Suprapubic skin (tissue), 4 donors: ENCODE measurements around the gene SSNA1. TPM values are rescaled to one million over a fixed set of nuclear protein-coding genes. Genes with fewer than 3 reads are reported as not detected.

Experiments used
- DNase-seq, 2 donors: peaks; one replicate each; pipeline ENCODE4 v3.0.0-alpha.2; 2019; ENCODE audit warnings: low spot score in 2 of 2
- H3K27ac ChIP-seq: fragments of 200-600 bp; sonication (generic); one replicate; pipeline ENCODE4 v1.5.1; 2019
- H3K27me3 ChIP-seq: fragments of 200-600 bp; sonication (generic); one replicate; pipeline ENCODE4 v1.5.1; 2019
- H3K36me3 ChIP-seq: fragments of 200-600 bp; sonication (generic); one replicate; pipeline ENCODE4 v1.5.1; 2019
- H3K4me1 ChIP-seq: fragments of 200-600 bp; sonication (generic); one replicate; pipeline ENCODE4 v1.5.1; 2019
- H3K4me3 ChIP-seq: fragments of 200-600 bp; sonication (generic); one replicate; pipeline ENCODE4 v1.5.1; 2019; ENCODE audit warnings: mild to moderate bottlenecking
- H3K9me3 ChIP-seq: fragments of 200-600 bp; sonication (generic); one replicate; pipeline ENCODE4 v1.5.1; 2019
- EP300 ChIP-seq: sonication (generic); formaldehyde crosslinking; IDR thresholded peaks from one replicate; pipeline ENCODE4 v1.6.1; 2017; ENCODE audit warnings: antibody characterized with exemption
- POLR2A ChIP-seq, 2 donors: fragments of 450-650 bp; IDR thresholded peaks; one replicate each; pipeline ENCODE4 v1.6.1; 2017; ENCODE audit warnings: antibody characterized with exemption in 2 of 2, mild to moderate bottlenecking in 2 of 2, moderate library complexity in 2 of 2
- POLR2AphosphoS5 ChIP-seq, 3 donors: sonication (generic); formaldehyde crosslinking; IDR thresholded peaks; one replicate each; pipeline ENCODE4 v1.6.1; 2017; ENCODE audit warnings: antibody characterized with exemption in 3 of 3
- WGBS: methylation state at CpG from one replicate; pipeline ENCODE4 v1.1.5; 2018; 5-methylcytosine and 5-hydroxymethylcytosine counted together
- total RNA-seq, 4 donors: library from RNA; depleted of rRNA; stranded (reverse); fragments of >200 nt; gene quantifications; one replicate each; pipeline ENCODE4 v1.1.0, GENCODE V29; 2016
- TF ChIP-seq, protein P1 (sequence below), 2 donors: fragments of 200-600 bp in 1 of 2; fragments of 450-650 bp in 1 of 2; sonication (generic) in 1 of 2; IDR thresholded peaks; one replicate each; pipeline ENCODE4 v1.5.1; 2016 to 2019; ENCODE audit warnings: antibody characterized with exemption in 2 of 2, mild to moderate bottlenecking in 1 of 2, moderate library complexity in 1 of 2

Gene SSNA1
- total RNA-seq, 4 donors from 2014 or later: 45.9 to 72.0 (median 71.1) TPM

- TF ChIP-seq POLR2A (IDR thresholded peaks at IDR 0.05) (no peak), EP300 (no peak), POLR2AphosphoS5 (IDR thresholded peaks at IDR 0.05) (no peak)
- TF ChIP-seq, protein P1, sequence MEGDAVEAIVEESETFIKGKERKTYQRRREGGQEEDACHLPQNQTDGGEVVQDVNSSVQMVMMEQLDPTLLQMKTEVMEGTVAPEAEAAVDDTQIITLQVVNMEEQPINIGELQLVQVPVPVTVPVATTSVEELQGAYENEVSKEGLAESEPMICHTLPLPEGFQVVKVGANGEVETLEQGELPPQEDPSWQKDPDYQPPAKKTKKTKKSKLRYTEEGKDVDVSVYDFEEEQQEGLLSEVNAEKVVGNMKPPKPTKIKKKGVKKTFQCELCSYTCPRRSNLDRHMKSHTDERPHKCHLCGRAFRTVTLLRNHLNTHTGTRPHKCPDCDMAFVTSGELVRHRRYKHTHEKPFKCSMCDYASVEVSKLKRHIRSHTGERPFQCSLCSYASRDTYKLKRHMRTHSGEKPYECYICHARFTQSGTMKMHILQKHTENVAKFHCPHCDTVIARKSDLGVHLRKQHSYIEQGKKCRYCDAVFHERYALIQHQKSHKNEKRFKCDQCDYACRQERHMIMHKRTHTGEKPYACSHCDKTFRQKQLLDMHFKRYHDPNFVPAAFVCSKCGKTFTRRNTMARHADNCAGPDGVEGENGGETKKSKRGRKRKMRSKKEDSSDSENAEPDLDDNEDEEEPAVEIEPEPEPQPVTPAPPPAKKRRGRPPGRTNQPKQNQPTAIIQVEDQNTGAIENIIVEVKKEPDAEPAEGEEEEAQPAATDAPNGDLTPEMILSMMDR (IDR thresholded peaks at IDR 0.05): no peak
- Histone ChIP-seq H3K27me3 (peaks cover 80% of the 10 kb centered on the region), H3K4me1 (peaks cover 22% of the 10 kb centered on the region), H3K27ac (no peak overlapping the region), H3K4me3 (no peak overlapping the region), H3K36me3 (no peaks in the 10 kb centered on the region), H3K9me3 (no peaks in the 10 kb centered on the region)
- no peak for DNase-seq
- 76% methylated on average over 19 of the region's 23 CpGs for WGBS
Measured at GRCh38 chr9:137231372-137232039, 43.0 kb downstream of the SSNA1 start.

DNA sequence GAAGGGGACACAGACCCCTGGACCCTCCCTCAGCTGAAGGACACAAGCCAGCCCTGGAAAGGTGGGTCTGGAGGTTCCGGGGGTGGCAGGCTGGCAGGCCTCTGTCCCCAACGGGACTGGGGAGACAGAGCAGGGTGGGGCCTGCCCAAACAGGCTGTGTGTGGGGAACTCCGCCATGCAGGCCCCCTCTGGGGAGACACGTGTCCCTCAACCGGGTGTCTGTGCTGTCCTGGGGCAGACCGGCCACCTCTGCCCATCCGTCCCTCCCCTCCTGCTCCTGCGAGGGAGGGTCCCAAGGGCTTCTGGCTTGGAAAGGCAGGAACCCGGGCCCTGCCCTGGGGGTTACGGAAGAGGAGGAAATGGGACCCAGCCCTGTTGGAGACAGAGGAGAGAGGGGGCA lies 43.6 kb downstream of the SSNA1 start:
- H3K27ac ChIP-seq: no peak overlapping the region
- peaks cover 80% of the 10 kb centered on the region for H3K27me3 ChIP-seq
- H3K4me1 ChIP-seq: peaks cover 22% of the 10 kb centered on the region
- DNase-seq: no peak
- WGBS: 57% methylated on average over 10 of the region's 10 CpGs
- H3K9me3 ChIP-seq: no peaks in the 10 kb centered on the region
- H3K36me3 ChIP-seq: no peaks in the 10 kb centered on the region
- no peak overlapping the region for H3K4me3 ChIP-seq
- no peak for TF ChIP-seq EP300

DNA sequence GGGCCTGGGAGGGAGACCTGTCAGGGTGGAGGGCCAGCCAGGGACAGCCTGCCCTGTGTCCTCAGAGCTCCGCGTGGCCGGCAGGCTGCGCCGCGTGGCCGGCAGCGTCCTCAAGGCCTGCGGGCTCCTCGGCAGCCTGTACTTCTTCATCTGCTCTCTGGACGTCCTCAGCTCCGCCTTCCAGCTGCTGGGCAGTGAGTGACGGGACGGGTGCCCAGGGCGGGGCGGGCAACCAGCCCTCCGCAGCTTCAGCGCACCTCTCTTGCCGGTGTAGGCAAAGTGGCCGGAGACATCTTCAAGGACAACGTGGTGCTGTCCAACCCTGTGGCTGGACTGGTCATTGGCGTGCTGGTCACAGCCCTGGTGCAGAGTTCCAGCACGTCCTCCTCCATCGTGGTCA lies 44.0 kb downstream of the SSNA1 start:
- H3K27ac ChIP-seq: no peak overlapping the region
- 64% methylated on average over 16 of the region's 24 CpGs for WGBS
- no peaks in the 10 kb centered on the region for H3K9me3 ChIP-seq

GRCh38 chr9:137233143-137233980 lies 44.9 kb downstream of the SSNA1 start:
- H3K27ac ChIP-seq: no peak overlapping the region
- no peaks in the 10 kb centered on the region for H3K9me3 ChIP-seq
- H3K27me3 ChIP-seq: peaks cover 76% of the 10 kb centered on the region
- WGBS: no CpG with 5 or more reads among the region's 40 CpGs
- no peak for TF ChIP-seq EP300
- no peak for TF ChIP-seq POLR2AphosphoS5 (IDR thresholded peaks at IDR 0.05)
- TF ChIP-seq, protein P1 (IDR thresholded peaks at IDR 0.05): no peak
- no peak for TF ChIP-seq POLR2A (IDR thresholded peaks at IDR 0.05)
- DNase-seq: no peak
- H3K4me1 ChIP-seq: peaks cover 26% of the 10 kb centered on the region
- no peak overlapping the region for H3K4me3 ChIP-seq
- no peaks in the 10 kb centered on the region for H3K36me3 ChIP-seq

More for the DNA sequence above, 44.0 kb downstream of the SSNA1 start:
- Histone ChIP-seq H3K27me3 (peaks cover 80% of the 10 kb centered on the region), H3K4me1 (peaks cover 22% of the 10 kb centered on the region), H3K36me3 (no peaks in the 10 kb centered on the region), H3K4me3 (no peak overlapping the region)
- TF ChIP-seq POLR2A (IDR thresholded peaks at IDR 0.05) (no peak), POLR2AphosphoS5 (IDR thresholded peaks at IDR 0.05) (no peak), EP300 (no peak)
- TF ChIP-seq, protein P1 (IDR thresholded peaks at IDR 0.05): no peak
- no peak for DNase-seq

DNA sequence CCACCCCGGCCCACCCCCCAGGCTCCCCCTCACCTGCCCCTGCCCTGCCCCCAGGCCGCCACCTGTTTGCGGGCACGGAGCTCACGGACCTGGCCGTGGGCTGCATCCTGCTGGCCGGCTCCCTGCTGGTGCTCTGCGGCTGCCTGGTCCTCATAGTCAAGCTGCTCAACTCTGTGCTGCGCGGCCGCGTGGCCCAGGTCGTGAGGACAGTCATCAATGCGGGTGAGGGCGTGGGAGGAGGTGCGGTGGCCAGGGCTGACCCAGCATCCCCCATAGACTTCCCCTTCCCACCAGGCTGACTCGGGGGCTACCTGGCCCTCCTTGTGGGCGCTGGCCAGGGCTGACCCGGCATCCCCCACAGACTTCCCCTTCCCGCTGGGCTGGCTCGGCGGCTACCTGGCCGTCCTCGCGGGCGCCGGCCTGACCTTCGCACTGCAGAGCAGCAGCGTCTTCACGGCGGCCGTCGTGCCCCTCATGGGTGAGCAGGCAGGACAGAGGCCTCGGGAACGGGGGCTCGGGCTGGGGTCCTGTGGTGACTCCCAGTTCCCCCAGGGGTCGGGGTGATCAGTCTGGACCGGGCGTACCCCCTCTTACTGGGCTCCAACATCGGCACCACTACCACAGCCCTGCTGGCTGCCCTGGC lies 45.7 kb downstream of the SSNA1 start:
- Histone ChIP-seq H3K9me3 (no peaks in the 10 kb centered on the region), H3K4me1 (peaks cover 34% of the 10 kb centered on the region), H3K4me3 (no peak overlapping the region), H3K27me3 (peaks cover 69% of the 10 kb centered on the region), H3K27ac (no peak overlapping the region), H3K36me3 (no peaks in the 10 kb centered on the region)
- WGBS: no CpG with 5 or more reads among the region's 40 CpGs
- DNase-seq: no peak
- TF ChIP-seq EP300 (no peak), POLR2A (IDR thresholded peaks at IDR 0.05) (no peak), POLR2AphosphoS5 (IDR thresholded peaks at IDR 0.05) (no peak)
- TF ChIP-seq, protein P1 (IDR thresholded peaks at IDR 0.05): no peak
